ENCODE results near the gene ACVRL1.

ACVRL1 gene

GRCh38 chr12:51932218-51933076, 25.1 kb downstream of the ACVRL1 start:
- DNase-seq (ENCODE audit: low read depth in 1 of 2, low spot score in 1 of 2) = no peak
- no peak for TF ChIP-seq JUND (IDR thresholded peaks at IDR 0.05; ENCODE audit: low read depth)
- in situ Hi-C loops (cut with HindIII; ENCODE audit: low pct_unique_long_range_greater_than_20kb, low sequenced_read_pairs) = no loop called here

- DNase-seq (ENCODE audit: low read depth in 1 of 2, low spot score in 1 of 2) = no peak
- in situ Hi-C loops (cut with HindIII; ENCODE audit: low pct_unique_long_range_greater_than_20kb, low sequenced_read_pairs) = no loop called here
- TF ChIP-seq JUND (IDR thresholded peaks at IDR 0.05; ENCODE audit: low read depth) = no peak
Observed at GRCh38 chr12:51934080-51934479, 26.8 kb downstream of the ACVRL1 start.

GRCh38 chr12:51937926-51938325, 30.6 kb downstream of the ACVRL1 start:
- in situ Hi-C loops (cut with HindIII; ENCODE audit: low pct_unique_long_range_greater_than_20kb, low sequenced_read_pairs) = no loop called here
- no peak for TF ChIP-seq JUND (IDR thresholded peaks at IDR 0.05; ENCODE audit: low read depth)
- DNase-seq (ENCODE audit: low read depth in 1 of 2, low spot score in 1 of 2) = no peak

DNA sequence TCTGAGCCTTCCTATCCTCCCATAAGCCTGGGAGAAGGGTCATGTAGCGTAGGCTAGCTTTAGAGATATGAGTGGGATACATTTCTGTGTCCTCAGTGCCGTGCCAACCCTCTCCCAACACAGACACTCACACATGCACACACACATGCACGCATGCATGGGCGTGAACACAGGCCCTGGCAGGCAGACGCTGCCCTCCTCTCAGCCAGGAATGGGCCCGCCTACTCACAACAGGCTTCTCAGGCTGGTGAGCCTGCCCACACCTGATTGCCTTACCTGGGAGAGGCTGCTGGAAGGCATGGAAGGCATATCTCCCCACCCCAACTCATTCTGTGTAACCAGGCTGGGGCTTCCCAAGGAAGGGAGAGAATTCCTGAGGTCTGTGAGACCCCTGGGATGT, 31.4 kb downstream of the ACVRL1 start:
- DNase-seq (ENCODE audit: low read depth in 1 of 2, low spot score in 1 of 2) = no peak
- no peak for TF ChIP-seq JUND (IDR thresholded peaks at IDR 0.05; ENCODE audit: low read depth)
- in situ Hi-C loops (cut with HindIII; ENCODE audit: low pct_unique_long_range_greater_than_20kb, low sequenced_read_pairs) = no loop called here

- in situ Hi-C loops (cut with HindIII; ENCODE audit: low pct_unique_long_range_greater_than_20kb, low sequenced_read_pairs) = no loop called here
- no peak for TF ChIP-seq JUND (IDR thresholded peaks at IDR 0.05; ENCODE audit: low read depth)
- no peak for DNase-seq (ENCODE audit: low read depth in 1 of 2, low spot score in 1 of 2)
Observed at GRCh38 chr12:51941011-51941581, 33.8 kb downstream of the ACVRL1 start.

DNA sequence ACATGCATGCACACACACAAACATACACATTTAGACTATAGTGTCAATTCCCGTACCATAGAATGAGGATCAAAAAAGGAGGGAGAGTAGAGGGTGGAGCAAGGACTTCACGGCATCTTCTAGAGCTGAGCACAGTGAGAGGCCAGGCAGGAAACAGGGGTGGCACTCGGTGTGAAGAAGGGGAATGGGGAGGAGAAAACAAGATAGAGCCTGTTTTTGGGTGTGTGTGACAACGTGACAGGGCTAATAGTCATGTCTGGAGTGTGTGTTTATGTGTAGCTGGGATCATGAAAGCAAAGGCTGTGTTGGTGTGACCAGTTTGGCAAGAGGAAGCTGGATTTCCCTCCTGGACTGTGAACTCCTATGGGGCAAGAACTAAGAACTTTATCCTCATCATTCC, 34.3 kb downstream of the ACVRL1 start:
- in situ Hi-C loops (cut with HindIII; ENCODE audit: low pct_unique_long_range_greater_than_20kb, low sequenced_read_pairs) = no loop called here
- no peak for DNase-seq (ENCODE audit: low read depth in 1 of 2, low spot score in 1 of 2)
- TF ChIP-seq JUND (IDR thresholded peaks at IDR 0.05; ENCODE audit: low read depth) = no peak

GRCh38 chr12:51942056-51942455, 34.8 kb downstream of the ACVRL1 start:
- in situ Hi-C loops (cut with HindIII; ENCODE audit: low pct_unique_long_range_greater_than_20kb, low sequenced_read_pairs) = no loop called here
- TF ChIP-seq JUND (IDR thresholded peaks at IDR 0.05; ENCODE audit: low read depth) = no peak
- no peak for DNase-seq (ENCODE audit: low read depth in 1 of 2, low spot score in 1 of 2)

GRCh38 chr12:51942501-51943000, 35.2 kb downstream of the ACVRL1 start:
- in situ Hi-C loops (cut with HindIII; ENCODE audit: low pct_unique_long_range_greater_than_20kb, low sequenced_read_pairs) = no loop called here
- no peak for DNase-seq (ENCODE audit: low read depth in 1 of 2, low spot score in 1 of 2)
- TF ChIP-seq JUND (IDR thresholded peaks at IDR 0.05; ENCODE audit: low read depth) = no peak

- DNase-seq (ENCODE audit: low read depth in 1 of 2, low spot score in 1 of 2) = no peak
- TF ChIP-seq JUND (IDR thresholded peaks at IDR 0.05; ENCODE audit: low read depth) = no peak
- in situ Hi-C loops (cut with HindIII; ENCODE audit: low pct_unique_long_range_greater_than_20kb, low sequenced_read_pairs) = no loop called here
Observed at GRCh38 chr12:51943346-51943745, 36.0 kb downstream of the ACVRL1 start.

- in situ Hi-C loops (cut with HindIII; ENCODE audit: low pct_unique_long_range_greater_than_20kb, low sequenced_read_pairs) = no loop called here
- TF ChIP-seq JUND (IDR thresholded peaks at IDR 0.05; ENCODE audit: low read depth) = no peak
- no peak for DNase-seq (ENCODE audit: low read depth in 1 of 2, low spot score in 1 of 2)
Observed at GRCh38 chr12:51944608-51945233, 37.4 kb downstream of the ACVRL1 start.

DNA sequence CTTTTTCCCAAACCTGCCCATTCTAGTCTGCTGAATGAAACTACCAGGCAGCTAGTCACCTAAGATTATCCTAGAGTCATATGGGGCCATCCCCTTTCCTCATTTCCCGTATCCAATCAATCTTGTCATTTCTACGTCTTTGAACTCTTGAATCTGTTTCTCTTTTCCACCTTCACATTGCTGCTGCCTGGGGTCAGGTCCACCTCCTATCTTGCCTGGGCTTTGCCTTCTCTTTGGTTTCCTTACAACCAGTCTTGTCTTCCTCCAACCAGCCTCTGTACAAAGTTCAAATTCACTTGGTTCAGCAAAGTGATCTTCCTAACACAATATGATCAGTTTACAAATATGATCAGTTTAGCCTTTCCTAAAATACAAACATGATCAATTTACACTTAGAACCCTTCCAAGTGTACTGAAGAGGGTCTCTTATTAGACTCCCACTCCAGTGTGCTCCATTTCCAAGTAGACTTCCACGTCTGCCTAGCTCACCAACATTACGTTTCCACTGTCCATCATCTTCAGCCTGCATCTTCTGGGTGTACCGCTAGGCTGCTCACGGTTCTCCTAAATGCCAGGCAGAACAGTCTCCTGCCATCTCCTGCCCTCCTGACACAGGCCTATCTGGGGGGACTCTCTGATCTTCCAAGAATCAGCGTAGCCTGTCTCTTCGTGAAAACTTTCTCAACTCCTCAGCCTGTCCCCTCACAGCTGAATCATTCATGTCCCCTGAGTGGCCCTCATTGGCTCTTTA, 40.1 kb downstream of the ACVRL1 start:
- no peak for DNase-seq (ENCODE audit: low read depth in 1 of 2, low spot score in 1 of 2)
- TF ChIP-seq JUND (IDR thresholded peaks at IDR 0.05; ENCODE audit: low read depth) = no peak
- in situ Hi-C loops (cut with HindIII; ENCODE audit: low pct_unique_long_range_greater_than_20kb, low sequenced_read_pairs) = no loop called here

DNA sequence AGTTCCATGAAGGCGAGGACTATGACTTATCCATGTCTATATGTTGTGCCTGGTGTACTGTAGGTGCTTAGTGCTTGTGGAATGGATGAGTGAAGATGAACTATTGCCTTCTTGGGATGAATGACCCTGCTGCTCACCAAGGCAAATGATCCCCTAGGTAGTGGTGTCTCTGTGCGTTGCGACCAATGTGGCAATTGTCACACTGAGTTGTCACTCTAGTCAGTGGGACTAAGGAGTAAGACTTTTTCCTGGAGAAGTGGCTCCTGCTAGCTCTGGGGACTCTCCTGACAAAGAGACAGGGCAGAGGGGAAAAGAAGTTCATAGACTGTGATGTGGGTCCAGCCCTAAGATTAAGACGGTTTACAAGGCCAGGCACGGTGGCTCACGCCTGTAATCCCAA, 40.8 kb downstream of the ACVRL1 start:
- DNase-seq (ENCODE audit: low read depth in 1 of 2, low spot score in 1 of 2) = no peak
- TF ChIP-seq JUND (IDR thresholded peaks at IDR 0.05; ENCODE audit: low read depth) = no peak
- in situ Hi-C loops (cut with HindIII; ENCODE audit: low pct_unique_long_range_greater_than_20kb, low sequenced_read_pairs) = no loop called here

All from T47D (cell line).